ENCODE data around the gene TTC4. TPM values are rescaled to one million over a fixed set of nuclear protein-coding genes. Genes with fewer than 3 reads are reported as not detected.

TTC4 gene
- total RNA-seq, 2 donors from 2014 or later: 15.9 to 17.4 TPM

Other genes starting within 250 kb of the TTC4 start
- 10 to 100 TPM in 1 of 2 donors, 1 to 10 TPM in 1; 6.7 to 18.6 TPM for gene ACOT11, start 167.6 kb upstream of the TTC4 start, total RNA-seq
- not detected for gene FAM151A, start 92.3 kb upstream of the TTC4 start, total RNA-seq
- gene MROH7, start 74.1 kb upstream of the TTC4 start, total RNA-seq: 10 to 100 TPM in 1 of 2 donors, 1 to 10 TPM in 1; 5.2 to 18.0 TPM
- 10 to 100 TPM; 12.0 to 12.2 TPM for gene PARS2, start 48.7 kb downstream of the TTC4 start, total RNA-seq
- 10 to 100 TPM; 18.0 to 30.4 TPM for gene TTC22, start 85.5 kb downstream of the TTC4 start, total RNA-seq
- gene DHCR24, start 171.3 kb downstream of the TTC4 start, total RNA-seq: 100 to 1,000 TPM; 152 to 154 TPM